LoVo (cell line): Measurements from ENCODE around the gene GSTA2.
"Not testable (repeated sequence)": the region's sequence is repeated elsewhere in the genome, so short reads cannot be mapped to it uniquely, and the experiment has no call there.

ENCODE experiments used
- DNase-seq: peaks from one replicate; pipeline ENCODE4 v3.0.0-alpha.2; 2016; ENCODE audit warnings: low spot score

Gene GSTA2

GRCh38 chr6:52760105-52760765 is 3.0 kb downstream of the GSTA2 start:
- no peak for DNase-seq

- DNase-seq: no peak
Measured at GRCh38 chr6:52759085-52759484, 4.2 kb downstream of the GSTA2 start.

DNA sequence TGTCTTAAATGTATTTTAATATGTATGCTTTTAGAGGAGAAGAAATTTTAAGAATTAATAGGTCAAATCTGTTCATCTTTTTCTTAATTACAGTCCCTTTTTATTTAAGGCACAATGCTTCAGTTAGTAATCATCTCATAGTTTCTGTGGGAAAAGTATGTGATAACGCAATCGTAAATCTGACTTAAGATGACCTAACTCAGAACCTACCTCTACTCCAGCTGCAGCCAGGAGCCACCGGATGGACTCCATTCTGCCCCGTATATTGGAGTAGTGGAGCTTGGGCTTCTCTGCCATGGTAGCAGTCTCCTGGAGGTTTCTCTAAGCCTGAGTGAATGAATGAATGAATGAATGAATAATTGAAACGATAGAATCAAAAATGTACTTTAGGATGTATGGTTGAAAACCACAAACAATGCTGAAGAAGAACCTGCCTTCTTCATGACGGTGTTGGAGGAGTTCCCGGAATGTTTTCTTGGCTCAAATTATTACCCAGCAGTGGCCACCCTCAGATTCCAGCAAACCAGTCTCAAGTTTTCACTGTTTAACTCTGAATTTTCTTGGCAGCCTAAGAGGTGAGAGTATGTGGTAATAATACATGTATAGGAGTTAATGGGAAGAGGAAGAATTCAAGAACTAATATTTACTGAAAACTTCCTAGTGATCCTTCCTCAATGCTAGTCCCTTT is 5.5 kb downstream of the GSTA2 start:
- not testable (repeated sequence) for DNase-seq

DNA sequence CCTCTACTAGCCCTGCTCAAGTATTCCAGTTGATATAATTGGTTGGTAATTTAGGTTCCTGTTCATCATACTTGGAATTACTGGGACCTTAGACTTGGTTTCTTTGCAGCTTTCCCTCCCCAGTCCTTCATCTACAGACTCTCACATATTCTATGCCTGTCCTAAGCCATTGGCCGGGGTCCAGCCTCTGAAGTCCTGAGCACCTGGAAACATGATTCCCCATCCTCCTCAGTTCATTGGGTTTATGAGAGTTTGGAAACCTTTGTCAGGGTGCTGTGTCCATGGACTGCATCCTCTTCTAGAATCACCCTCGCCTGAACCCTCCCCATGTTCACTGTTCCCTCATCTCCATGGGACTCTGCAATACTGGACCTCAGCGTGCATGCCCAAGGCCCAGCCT is 8.8 kb downstream of the GSTA2 start:
- DNase-seq: no peak

GRCh38 chr6:52753137-52753536 is 10.1 kb downstream of the GSTA2 start:
- not testable (repeated sequence) for DNase-seq

- DNase-seq: no peak
Measured at GRCh38 chr6:52752310-52752709, 11.0 kb downstream of the GSTA2 start.

GRCh38 chr6:52749556-52750152 is 13.6 kb downstream of the GSTA2 start:
- no peak for DNase-seq

DNA sequence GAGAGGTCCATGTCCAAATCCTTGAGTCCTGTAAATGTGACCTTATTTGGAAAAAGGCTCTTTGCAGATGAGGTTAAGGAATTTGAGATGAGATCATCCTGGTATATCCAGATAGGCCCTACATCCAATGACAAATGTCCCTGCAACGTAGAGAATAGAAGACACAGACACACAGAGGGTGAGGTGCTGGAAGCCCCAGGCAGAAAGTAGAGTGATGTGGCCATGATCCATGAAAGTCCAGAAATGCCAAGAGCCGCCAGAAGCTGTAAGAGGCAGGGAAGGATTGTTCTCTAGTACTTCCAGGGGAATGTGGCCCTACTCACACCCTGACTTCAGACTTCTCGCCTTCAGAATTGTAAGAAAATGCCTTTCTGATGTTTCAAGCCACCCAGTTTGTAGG is 16.0 kb downstream of the GSTA2 start:
- DNase-seq: not testable (repeated sequence)

- DNase-seq: no peak
Measured at GRCh38 chr6:52746213-52746612, 17.1 kb downstream of the GSTA2 start.

GRCh38 chr6:52745764-52746201 is 17.5 kb downstream of the GSTA2 start:
- DNase-seq: no peak

DNA sequence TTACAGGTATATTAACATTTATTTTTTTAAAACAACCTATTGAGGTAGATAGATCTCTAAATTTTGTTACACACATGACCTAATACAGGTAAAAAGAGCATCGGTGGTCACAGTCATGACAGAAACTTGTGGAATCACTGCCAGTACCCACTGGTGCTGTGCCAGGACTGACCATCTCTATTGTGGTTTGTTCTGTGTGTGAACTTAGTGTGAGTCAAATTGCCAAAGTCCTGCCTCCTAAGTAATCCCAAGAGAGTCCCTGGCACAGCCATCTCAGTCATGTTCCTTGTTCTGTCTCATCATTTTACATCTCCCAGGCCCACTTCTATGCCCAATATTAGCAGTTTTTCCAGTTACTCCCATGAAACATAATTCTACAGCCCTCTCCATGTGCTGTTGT is 21.4 kb downstream of the GSTA2 start:
- DNase-seq: peak; percentile 11

- no peak for DNase-seq
Measured at GRCh38 chr6:52739627-52740026, 23.6 kb downstream of the GSTA2 start.

GRCh38 chr6:52739134-52739533 is 24.1 kb downstream of the GSTA2 start:
- no peak for DNase-seq

GRCh38 chr6:52736145-52736544 is 27.1 kb downstream of the GSTA2 start:
- no peak for DNase-seq

DNA sequence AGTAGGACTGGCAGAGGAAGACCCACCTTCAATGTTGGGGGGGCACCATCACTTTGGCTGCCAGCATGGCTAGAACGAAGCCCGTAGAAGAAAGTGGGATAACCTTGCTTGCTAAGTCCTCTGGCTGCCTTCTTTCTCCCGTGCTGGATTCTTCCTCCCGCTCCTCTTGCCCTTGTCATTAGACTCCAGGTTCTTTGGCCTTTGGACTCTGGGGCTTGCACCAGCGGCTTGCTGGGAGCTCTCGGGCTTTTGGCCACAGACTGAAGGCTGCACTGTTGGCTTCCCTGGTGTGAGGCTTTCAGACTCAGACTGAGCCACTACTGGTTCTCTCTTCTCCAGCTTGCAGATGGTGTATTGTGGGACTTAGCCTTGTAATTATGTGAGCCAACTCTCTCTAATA is 28.2 kb downstream of the GSTA2 start:
- DNase-seq: no peak

DNA sequence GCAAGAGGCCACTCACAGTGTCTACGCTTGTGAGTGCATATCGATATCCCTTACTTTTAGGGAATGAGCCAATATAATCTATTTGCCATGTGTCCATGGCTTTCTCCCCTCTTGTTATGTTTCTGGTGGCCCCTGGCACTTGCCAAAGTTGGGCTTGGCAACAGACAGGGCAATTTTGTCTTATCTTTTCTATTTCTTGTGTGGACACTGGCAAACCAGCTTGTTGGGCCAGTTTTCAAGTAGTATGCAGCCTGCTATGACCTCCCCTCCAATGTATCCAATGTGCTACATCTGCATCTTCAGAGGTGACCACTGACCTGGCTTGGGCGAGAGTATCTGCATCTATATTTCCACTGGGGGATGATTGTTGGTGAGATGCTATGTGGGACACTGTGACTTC is 29.2 kb downstream of the GSTA2 start:
- DNase-seq: no peak

- DNase-seq: no peak
Measured at GRCh38 chr6:52733172-52733571, 30.1 kb downstream of the GSTA2 start.

- no peak for DNase-seq
Measured at GRCh38 chr6:52731719-52732118, 31.6 kb downstream of the GSTA2 start.

- DNase-seq: no peak
Measured at GRCh38 chr6:52729576-52729975, 33.7 kb downstream of the GSTA2 start.

DNA sequence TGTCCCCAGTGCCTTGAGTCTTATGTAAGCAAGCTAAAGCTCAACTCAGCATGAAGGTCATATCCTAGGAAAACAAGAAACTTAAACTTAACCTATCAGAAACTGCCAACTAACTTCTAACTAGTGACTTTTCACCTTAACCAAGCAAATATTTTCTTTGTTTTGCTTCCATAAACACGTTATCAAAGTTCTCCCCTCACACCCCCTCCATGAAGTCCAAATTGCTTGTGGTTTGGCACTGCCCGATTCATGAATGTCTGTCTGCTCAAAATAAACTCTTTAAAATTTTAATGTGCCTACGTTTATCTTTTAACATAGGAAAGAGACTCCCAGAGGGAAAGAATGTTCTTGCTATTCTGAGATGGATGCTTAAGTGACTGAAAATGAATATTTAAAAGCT is 34.9 kb downstream of the GSTA2 start:
- DNase-seq: no peak

DNA sequence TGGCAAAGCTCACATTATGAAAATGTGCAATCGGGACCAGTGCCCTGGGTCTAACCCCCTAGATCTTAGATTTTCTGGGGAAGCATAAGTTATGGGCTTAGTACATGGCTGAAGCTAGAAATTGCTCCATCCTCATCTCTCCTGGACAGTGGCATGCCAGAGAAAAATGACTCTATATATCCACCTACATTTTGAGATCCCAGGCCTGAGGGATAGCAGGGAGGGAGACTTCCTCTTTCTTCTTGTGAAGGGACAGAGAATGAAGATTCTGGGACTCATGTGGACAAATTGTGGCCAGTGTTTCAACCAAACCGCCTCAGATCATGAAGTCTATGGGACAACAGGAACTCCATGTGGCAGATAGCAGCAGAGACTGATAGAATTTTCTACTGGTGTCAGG is 35.4 kb downstream of the GSTA2 start:
- no peak for DNase-seq

DNA sequence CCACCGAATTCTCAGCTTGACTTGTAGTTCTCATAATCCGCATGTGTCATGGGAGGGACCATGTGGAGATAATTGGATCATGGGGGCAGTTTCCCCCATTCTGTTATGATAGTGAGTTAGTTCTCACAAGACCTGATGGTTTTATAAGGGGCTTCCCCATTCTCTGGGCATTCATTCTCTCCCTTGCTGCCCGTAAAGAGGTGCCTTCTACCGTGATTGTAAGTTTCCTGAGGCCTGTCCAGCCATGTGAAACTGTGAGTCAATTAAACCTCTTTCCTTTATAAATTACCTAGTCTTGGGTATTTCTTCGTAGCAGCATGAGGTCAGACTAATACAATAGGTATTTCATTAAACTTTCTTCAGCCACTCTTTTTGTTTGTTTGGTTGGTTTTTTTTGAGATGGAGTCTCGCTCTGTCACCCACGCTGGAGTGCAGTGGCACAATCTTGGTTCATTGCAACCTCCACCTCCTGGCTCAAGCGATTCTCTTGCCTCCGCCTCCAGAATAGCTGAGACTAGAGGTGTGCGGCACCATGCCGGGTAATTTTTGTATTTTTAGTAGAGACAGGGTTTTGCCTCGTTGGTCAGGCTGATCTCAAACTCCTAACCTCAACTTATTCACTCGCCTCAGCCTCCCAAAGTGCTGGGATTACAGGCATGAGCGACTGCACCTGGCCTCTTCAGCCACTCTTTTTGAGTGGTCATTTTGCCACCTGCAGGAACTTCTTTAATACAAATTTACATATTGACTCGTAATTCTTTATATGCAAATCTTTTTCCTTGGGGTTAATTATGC is 36.3 kb downstream of the GSTA2 start:
- no peak for DNase-seq

- no peak for DNase-seq
Measured at GRCh38 chr6:52726193-52726542, 37.1 kb downstream of the GSTA2 start.
